B cell (primary cell): ENCODE measurements around the gene CPNE2.

ENCODE experiments used
- CTCF ChIP-seq: fragments of 200-600 bp; IDR thresholded peaks from one replicate; pipeline ENCODE4 v1.8.0; 2022; ENCODE audit warnings: antibody characterized with exemption, mild to moderate bottlenecking
- EZH2 ChIP-seq: IDR thresholded peaks from 2 replicates; pipeline ENCODE4 v1.6.1; 2012; ENCODE audit warnings: borderline replicate concordance, low read depth, mild to moderate bottlenecking, moderate library complexity, low read length; ENCODE audit not compliant: insufficient read depth, poor library complexity, severe bottlenecking

GRCh38 chr16:57108432-57108831, 16.0 kb downstream of the CPNE2 start:
- TF ChIP-seq CTCF, result no peak
- TF ChIP-seq EZH2, result no peak
